ENCODE results near the gene C3orf49.
A peak's percentile ranks its signal among the peaks of the same experiment; 100 is the strongest.

Gene C3orf49

GRCh38 chr3:63861306-63861705 is 42.2 kb downstream of the C3orf49 start:
- Histone ChIP-seq H2BK12ac (ENCODE audit: low read length) (no peak overlapping the region), H2BK15ac (ENCODE audit: low read length) (no peak overlapping the region), H3K36me3 (replicated peaks in 1 of 2; ENCODE audit: control insufficient read depth in 2 of 2, insufficient read depth in 2 of 2, low read length in 2 of 2) (peaks cover 0 to 3% of the 10 kb centered on the region in 2 donors), H3K27ac (replicated peaks; ENCODE audit: low read length) (no peak overlapping the region), H2AK5ac (ENCODE audit: low read depth, low read length) (no peak overlapping the region), H3K18ac (ENCODE audit: low read length) (no peak overlapping the region), H3K14ac (ENCODE audit: low read length) (no peak overlapping the region), H3K9ac (ENCODE audit: low read depth, low read length, poor library complexity) (no peak overlapping the region), H3K4ac (ENCODE audit: low read length) (no peak overlapping the region), H3K9me3 (replicated peaks in 1 of 2; ENCODE audit: control insufficient read depth in 2 of 2, insufficient read depth in 1 of 2, low read depth in 1 of 2, low read length in 2 of 2) (no peaks in the 10 kb centered on the region), H3K4me1 (ENCODE audit: control insufficient read depth in 2 of 2, insufficient read depth in 1 of 2, low read depth in 1 of 2, low read length in 2 of 2) (peaks cover 4 to 8% of the 10 kb centered on the region in 2 donors), H2AFZ (ENCODE audit: low read length) (no peak overlapping the region), H3K4me2 (ENCODE audit: insufficient read depth, low read length, poor library complexity, severe bottlenecking) (no peak overlapping the region), H3K23ac (ENCODE audit: low read depth, low read length, poor library complexity) (no peak overlapping the region), H3K4me3 (ENCODE audit: low read length in 2 of 2) (no peak overlapping the region), H4K91ac (ENCODE audit: low read depth, low read length, poor library complexity) (no peak overlapping the region), H2BK5ac (ENCODE audit: low read length) (no peak overlapping the region), H4K8ac (ENCODE audit: low read depth, low read length) (no peak overlapping the region), H2BK120ac (ENCODE audit: low read depth, low read length) (no peak overlapping the region), H3K79me1 (ENCODE audit: low read depth, low read length) (peaks cover 6% of the 10 kb centered on the region), H3K27me3 (ENCODE audit: control insufficient read depth in 3 of 3, insufficient read depth in 3 of 3, low read depth in 1 of 3, low read length in 3 of 3) (no peaks in the 10 kb centered on the region)
- DNase-seq (ENCODE audit: low spot score) = no peak
- no CpG with 5 or more reads among the region's 5 CpGs for WGBS, 2 donors (ENCODE audit: extremely low coverage in 2 of 2, insufficient read length in 2 of 2, insufficient replicate concordance in 1 of 2)

DNA sequence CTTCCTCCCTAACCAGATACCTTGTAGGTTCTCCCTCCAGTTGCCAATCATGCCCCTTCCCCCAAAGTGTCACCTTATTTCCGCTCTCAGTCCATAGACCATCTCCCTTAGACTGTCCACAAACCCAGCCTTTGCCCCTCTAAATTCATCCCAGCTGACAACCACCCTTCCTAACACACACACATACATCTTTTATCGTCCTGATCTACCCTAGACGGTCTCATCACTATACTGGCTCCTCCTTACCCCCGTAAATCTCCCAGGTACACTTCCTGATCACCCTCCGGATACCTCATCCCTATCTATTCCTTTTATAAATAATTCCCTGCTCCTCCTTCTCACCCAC is 43.7 kb downstream of the C3orf49 start:
- H3K27me3 ChIP-seq (ENCODE audit: control insufficient read depth in 3 of 3, insufficient read depth in 3 of 3, low read depth in 1 of 3, low read length in 3 of 3) = no peaks in the 10 kb centered on the region
- no peaks in the 10 kb centered on the region for H3K9me3 ChIP-seq (replicated peaks in 1 of 2; ENCODE audit: control insufficient read depth in 2 of 2, insufficient read depth in 1 of 2, low read depth in 1 of 2, low read length in 2 of 2)
- H3K79me1 ChIP-seq (ENCODE audit: low read depth, low read length) = peaks cover 6% of the 10 kb centered on the region
- peak overlapping the region; percentile 60 for H3K23ac ChIP-seq (ENCODE audit: low read depth, low read length, poor library complexity)
- no peak overlapping the region for H3K14ac ChIP-seq (ENCODE audit: low read length)
- no peak for DNase-seq (ENCODE audit: low spot score)
- WGBS, 2 donors (ENCODE audit: extremely low coverage in 2 of 2, insufficient read length in 2 of 2, insufficient replicate concordance in 1 of 2) = 100% methylated on average over 2 of the region's 5 CpGs; no CpG with 5 or more reads in 1 of the 2 donors
- H2BK15ac ChIP-seq (ENCODE audit: low read length) = peak overlapping the region; percentile 46
- H2AK5ac ChIP-seq (ENCODE audit: low read depth, low read length) = no peak overlapping the region
- H2BK120ac ChIP-seq (ENCODE audit: low read depth, low read length) = peak overlapping the region; percentile 65
- peak overlapping the region; percentile 98 for H3K18ac ChIP-seq (ENCODE audit: low read length)
- peak overlapping the region; percentile 95 for H2BK5ac ChIP-seq (ENCODE audit: low read length)
- peaks cover 2 to 14% of the 10 kb centered on the region in 2 donors for H3K36me3 ChIP-seq (replicated peaks in 1 of 2; ENCODE audit: control insufficient read depth in 2 of 2, insufficient read depth in 2 of 2, low read length in 2 of 2)
- peak overlapping the region; percentile 81 to 95 for H3K4me3 ChIP-seq (ENCODE audit: low read length in 2 of 2)
- peak overlapping the region; percentile 96 for H2AFZ ChIP-seq (ENCODE audit: low read length)
- no peak overlapping the region for H3K4ac ChIP-seq (ENCODE audit: low read length)
- H3K27ac ChIP-seq (replicated peaks; ENCODE audit: low read length) = no peak overlapping the region
- H3K4me2 ChIP-seq (ENCODE audit: insufficient read depth, low read length, poor library complexity, severe bottlenecking) = peak overlapping the region; percentile 60
- H4K91ac ChIP-seq (ENCODE audit: low read depth, low read length, poor library complexity) = no peak overlapping the region
- H3K4me1 ChIP-seq (ENCODE audit: control insufficient read depth in 2 of 2, insufficient read depth in 1 of 2, low read depth in 1 of 2, low read length in 2 of 2) = peaks cover 4 to 8% of the 10 kb centered on the region in 2 donors
- H4K8ac ChIP-seq (ENCODE audit: low read depth, low read length) = no peak overlapping the region
- peak overlapping the region; percentile 50 for H3K9ac ChIP-seq (ENCODE audit: low read depth, low read length, poor library complexity)
- no peak overlapping the region for H2BK12ac ChIP-seq (ENCODE audit: low read length)

- Histone ChIP-seq H2BK120ac (ENCODE audit: low read depth, low read length) (peak within 1 kb of the TSS; percentile 65), H3K27ac (replicated peaks; ENCODE audit: low read length) (peak within 1 kb of the TSS; percentile 70), H3K18ac (ENCODE audit: low read length) (peak within 1 kb of the TSS; percentile 98), H4K91ac (ENCODE audit: low read depth, low read length, poor library complexity) (no peak within 1 kb of the TSS), H3K36me3 (replicated peaks in 1 of 2; ENCODE audit: control insufficient read depth in 2 of 2, insufficient read depth in 2 of 2, low read length in 2 of 2) (peaks cover 2 to 20% of the 10 kb centered on the region in 2 donors), H3K4me3 (ENCODE audit: low read length in 2 of 2) (peak within 1 kb of the TSS; percentile 81 to 95), H3K4ac (ENCODE audit: low read length) (no peak within 1 kb of the TSS), H3K23ac (ENCODE audit: low read depth, low read length, poor library complexity) (peak within 1 kb of the TSS; percentile 60), H3K4me2 (ENCODE audit: insufficient read depth, low read length, poor library complexity, severe bottlenecking) (peak within 1 kb of the TSS; percentile 67), H3K79me1 (ENCODE audit: low read depth, low read length) (peaks cover 6% of the 10 kb centered on the region), H4K8ac (ENCODE audit: low read depth, low read length) (no peak within 1 kb of the TSS), H3K4me1 (ENCODE audit: control insufficient read depth in 2 of 2, insufficient read depth in 1 of 2, low read depth in 1 of 2, low read length in 2 of 2) (peaks cover 4 to 8% of the 10 kb centered on the region in 2 donors), H2BK5ac (ENCODE audit: low read length) (peak within 1 kb of the TSS; percentile 95), H2BK15ac (ENCODE audit: low read length) (peak within 1 kb of the TSS; percentile 46), H3K9me3 (replicated peaks in 1 of 2; ENCODE audit: control insufficient read depth in 2 of 2, insufficient read depth in 1 of 2, low read depth in 1 of 2, low read length in 2 of 2) (no peaks in the 10 kb centered on the region), H3K14ac (ENCODE audit: low read length) (peak within 1 kb of the TSS; percentile 43), H3K27me3 (ENCODE audit: control insufficient read depth in 3 of 3, insufficient read depth in 3 of 3, low read depth in 1 of 3, low read length in 3 of 3) (no peaks in the 10 kb centered on the region), H3K9ac (ENCODE audit: low read depth, low read length, poor library complexity) (peak within 1 kb of the TSS; percentile 97), H2BK12ac (ENCODE audit: low read length) (no peak within 1 kb of the TSS), H2AFZ (ENCODE audit: low read length) (peak within 1 kb of the TSS; percentile 96), H2AK5ac (ENCODE audit: low read depth, low read length) (peak within 1 kb of the TSS; percentile 26)
- WGBS, 2 donors (ENCODE audit: extremely low coverage in 2 of 2, insufficient read length in 2 of 2, insufficient replicate concordance in 1 of 2) = no CpG with 5 or more reads among the region's 98 CpGs
- peak; percentile 67 for DNase-seq (ENCODE audit: low spot score)
Measured at GRCh38 chr3:63863150-63864007, 44.3 kb downstream of the C3orf49 start, which contains the start of the genes ATXN7 and THOC7. ATXN7 (plus strand) TSS chr3:63863867; CDS start chr3:63912599, 48,732 bp downstream. THOC7 (minus strand) TSS chr3:63863805; CDS start chr3:63863790, 15 bp downstream.
